ENCODE results near the gene CPAMD8.

CPAMD8 gene

GRCh38 chr19:17026706-17027534, at the start of gene CPAMD8:
CPAMD8 (minus strand) TSS chr19:17026810; CDS start chr19:17026642, 168 bp downstream.
- DNase-seq (ENCODE audit: low read depth in 3 of 3) = no peak

- DNase-seq (ENCODE audit: low read depth in 3 of 3) = peak; percentile 20 to 26 (median 22)
These were observed 49.4 kb upstream of the CPAMD8 start for GRCh38 chr19:17075864-17076542.

DNA sequence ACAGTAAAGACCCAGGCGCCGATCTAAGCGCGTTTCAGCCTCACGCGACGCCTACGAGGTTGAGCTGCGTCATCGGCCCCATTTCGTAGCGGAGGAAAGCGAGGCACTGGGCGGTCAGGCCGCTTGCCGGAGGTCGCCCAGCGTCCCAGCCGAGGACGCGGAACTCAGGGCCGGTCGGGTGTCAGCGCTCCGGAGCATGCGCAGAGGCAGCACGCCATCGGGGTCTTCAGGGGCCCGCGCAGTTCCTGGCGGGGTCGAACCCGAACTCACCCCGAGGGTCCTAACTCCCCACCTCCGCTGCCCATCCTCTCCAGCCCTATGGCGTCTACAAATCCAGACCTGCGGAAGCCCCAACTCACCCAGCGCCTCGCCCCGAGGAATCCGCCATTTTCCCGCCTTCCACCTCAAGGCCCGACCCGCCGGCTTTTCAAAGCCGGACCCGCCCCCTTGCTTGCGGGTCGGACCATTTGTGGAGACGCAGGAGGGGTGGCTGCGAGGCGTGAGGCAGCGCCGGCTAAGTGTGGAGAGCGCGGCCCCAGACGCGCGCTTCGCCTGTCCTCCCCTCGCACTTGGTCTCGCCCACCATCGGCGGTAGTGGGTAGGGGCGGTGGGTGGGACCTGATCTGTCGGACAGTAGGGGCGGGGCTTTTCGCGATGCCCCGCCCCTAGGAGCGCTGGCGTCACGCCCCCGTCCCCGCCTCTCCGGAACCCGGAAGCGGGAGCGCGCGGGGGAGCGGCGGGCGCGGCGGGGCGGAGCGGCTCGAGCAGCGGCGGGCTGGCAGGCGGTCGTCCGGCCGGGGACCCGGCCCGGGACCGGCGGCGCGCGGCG, 48.6 kb upstream of the CPAMD8 start, which contains the start of the genes HAUS8 and MYO9B:
Gene HAUS8, minus strand, starts transcription at position 418 of the 829 bp plus-strand sequence. Its CDS starts 30 bp downstream, at position 388.
Gene MYO9B, plus strand, starts transcription at position 743 of the 829 bp plus-strand sequence. CDS start 25,941 bp downstream, outside the sequence.
- peak; percentile 97 to 100 (median 99) for DNase-seq (ENCODE audit: low read depth in 3 of 3)

GRCh38 chr19:17074634-17075034, 48.0 kb upstream of the CPAMD8 start:
- no peak for DNase-seq (ENCODE audit: low read depth in 3 of 3)

- no peak for DNase-seq (ENCODE audit: low read depth in 3 of 3)
These were observed 47.4 kb upstream of the CPAMD8 start for GRCh38 chr19:17073869-17074633.

GRCh38 chr19:17070912-17071311, 44.3 kb upstream of the CPAMD8 start:
- DNase-seq (ENCODE audit: low read depth in 3 of 3) = no peak

- DNase-seq (ENCODE audit: low read depth in 3 of 3) = no peak
These were observed 43.8 kb upstream of the CPAMD8 start for GRCh38 chr19:17070421-17070820.

GRCh38 chr19:17069193-17069592, 42.6 kb upstream of the CPAMD8 start:
- DNase-seq (ENCODE audit: low read depth in 3 of 3) = no peak

GRCh38 chr19:17063428-17063827, 36.8 kb upstream of the CPAMD8 start:
- no peak for DNase-seq (ENCODE audit: low read depth in 3 of 3)

DNA sequence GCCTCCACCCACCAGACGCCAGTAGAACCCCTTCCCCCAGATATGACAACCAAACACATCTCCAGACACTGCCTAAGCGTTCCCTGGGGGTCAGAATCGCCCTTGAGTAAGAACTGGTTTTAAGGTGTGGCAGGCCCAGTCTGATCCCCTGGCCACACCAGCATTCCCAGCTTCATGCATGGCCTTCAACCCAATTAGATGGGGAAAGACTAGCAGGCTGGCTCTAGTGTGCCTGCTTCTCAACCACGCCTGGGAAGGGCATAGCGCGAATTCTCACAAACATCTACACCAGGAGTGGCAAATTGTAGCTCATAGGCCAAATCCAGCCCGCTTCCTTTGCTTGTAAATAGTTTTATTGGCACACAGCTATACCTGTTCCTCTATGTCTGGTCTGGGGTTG, 35.1 kb upstream of the CPAMD8 start:
- no peak for DNase-seq (ENCODE audit: low read depth in 3 of 3)

DNA sequence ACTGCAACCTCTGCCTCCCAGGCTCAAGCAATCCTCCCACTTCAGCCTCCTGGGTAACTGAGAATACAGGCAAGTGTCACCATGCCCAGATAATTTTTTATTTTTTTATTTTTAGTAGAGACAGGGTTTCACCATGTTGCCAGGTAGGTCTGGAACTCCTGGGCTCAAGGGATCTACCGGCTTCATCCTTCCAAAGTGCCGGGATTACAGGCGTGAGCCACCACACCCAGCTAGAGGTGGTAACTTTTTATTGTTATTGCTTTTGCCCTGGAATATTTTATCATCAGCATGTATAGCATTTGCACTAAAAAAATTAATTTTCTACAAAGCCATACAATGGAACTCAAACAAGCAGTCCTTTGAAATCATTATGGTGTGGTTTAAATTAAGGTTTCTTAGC, 34.6 kb upstream of the CPAMD8 start:
- DNase-seq (ENCODE audit: low read depth in 3 of 3) = no peak

GRCh38 chr19:17060802-17061201, 34.2 kb upstream of the CPAMD8 start:
- no peak for DNase-seq (ENCODE audit: low read depth in 3 of 3)

GRCh38 chr19:17058236-17058635, 31.6 kb upstream of the CPAMD8 start:
- DNase-seq (ENCODE audit: low read depth in 3 of 3) = no peak

DNA sequence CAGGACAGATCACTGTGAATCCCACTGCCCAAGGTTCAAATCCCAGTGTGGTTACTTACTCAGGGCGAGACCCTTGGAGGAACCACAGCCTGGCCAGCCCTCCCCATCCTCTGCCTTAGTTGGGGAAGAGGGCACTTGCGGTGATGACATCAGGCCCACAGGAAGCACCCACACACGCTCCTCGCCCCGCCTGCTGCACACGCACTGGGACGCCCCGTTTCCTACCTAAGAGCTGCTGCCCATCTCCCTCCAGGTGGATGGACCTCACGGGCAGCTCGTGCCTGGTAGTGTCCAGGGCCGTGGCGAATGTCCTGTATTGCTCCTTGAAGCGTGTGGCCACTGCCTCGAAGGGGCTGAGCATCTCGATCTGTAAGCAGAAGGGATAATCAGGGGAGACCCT, 29.0 kb upstream of the CPAMD8 start:
- DNase-seq (ENCODE audit: low read depth in 3 of 3) = no peak

GRCh38 chr19:17054746-17055145, 28.1 kb upstream of the CPAMD8 start:
- no peak for DNase-seq (ENCODE audit: low read depth in 3 of 3)

GRCh38 chr19:17052439-17052838, 25.8 kb upstream of the CPAMD8 start:
- no peak for DNase-seq (ENCODE audit: low read depth in 3 of 3)

DNA sequence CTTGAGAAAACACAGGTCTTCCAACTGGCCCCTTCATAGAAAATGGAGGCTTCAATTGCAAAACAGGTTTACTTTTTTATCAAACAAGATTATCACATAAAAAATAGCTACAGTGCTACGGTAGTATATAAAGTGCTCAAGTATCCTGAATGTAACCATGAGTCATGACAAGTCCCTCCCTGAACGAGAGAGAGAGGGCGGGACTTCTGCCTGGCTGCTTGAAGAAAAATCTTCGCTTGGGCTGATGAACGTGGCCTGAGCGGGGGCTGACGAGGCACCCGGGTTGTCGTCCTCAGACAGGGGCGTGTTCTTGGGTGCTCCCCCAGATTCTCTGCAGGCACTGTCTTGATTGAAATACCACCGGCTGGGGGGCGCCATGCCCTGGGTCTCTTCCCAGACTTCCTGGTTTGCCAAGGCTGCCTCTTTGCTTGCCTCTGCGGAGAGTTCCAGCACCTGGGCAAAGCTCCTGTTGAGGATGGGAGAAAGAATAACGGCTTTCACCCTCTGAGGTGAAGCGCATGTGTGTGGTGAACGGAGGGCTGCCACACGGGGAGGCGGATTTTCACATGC, 23.2 kb upstream of the CPAMD8 start:
- no peak for DNase-seq (ENCODE audit: low read depth in 3 of 3)

GRCh38 chr19:17048885-17049453, 22.4 kb upstream of the CPAMD8 start:
- DNase-seq (ENCODE audit: low read depth in 3 of 3) = no peak

DNA sequence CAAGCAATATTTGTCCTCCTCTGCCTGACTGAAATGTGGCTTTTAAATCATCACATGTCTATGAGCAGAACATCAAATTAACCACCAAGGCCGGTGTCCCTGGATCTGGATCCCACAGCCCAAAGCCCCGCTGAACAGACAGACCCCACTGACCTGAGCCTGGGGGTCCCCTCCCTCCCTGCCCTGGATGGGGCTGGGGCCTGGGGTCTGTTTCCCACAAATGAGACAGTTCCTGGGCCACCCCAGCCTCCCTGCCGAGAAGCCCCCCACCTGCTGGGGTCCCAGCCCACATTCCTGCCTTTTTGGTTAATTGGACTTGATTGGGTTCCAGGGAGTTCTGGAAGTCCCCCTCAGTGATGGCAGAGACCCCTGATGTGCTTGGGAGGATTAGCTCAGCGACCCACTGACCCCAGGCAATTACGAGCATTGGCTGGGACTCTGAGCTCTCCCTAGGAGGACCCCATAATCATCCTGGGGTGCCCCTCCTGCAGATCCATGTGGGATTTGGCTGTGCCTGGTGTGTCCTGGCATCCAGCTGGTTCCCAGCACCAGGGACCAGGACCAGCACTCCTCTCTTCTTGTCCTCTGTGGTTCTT, 19.4 kb upstream of the CPAMD8 start:
- no peak for DNase-seq (ENCODE audit: low read depth in 3 of 3)

GRCh38 chr19:17043744-17044143, 17.1 kb upstream of the CPAMD8 start:
- no peak for DNase-seq (ENCODE audit: low read depth in 3 of 3)

Measured in stimulated activated CD4-positive, alpha-beta T cell treated with anti-CD3 and anti-CD28 coated beads, TNF-alpha, amount 100 ng/mL, for 4 hours (primary cell).